ENCODE data around the gene LDLRAD4.

LDLRAD4 gene

DNA sequence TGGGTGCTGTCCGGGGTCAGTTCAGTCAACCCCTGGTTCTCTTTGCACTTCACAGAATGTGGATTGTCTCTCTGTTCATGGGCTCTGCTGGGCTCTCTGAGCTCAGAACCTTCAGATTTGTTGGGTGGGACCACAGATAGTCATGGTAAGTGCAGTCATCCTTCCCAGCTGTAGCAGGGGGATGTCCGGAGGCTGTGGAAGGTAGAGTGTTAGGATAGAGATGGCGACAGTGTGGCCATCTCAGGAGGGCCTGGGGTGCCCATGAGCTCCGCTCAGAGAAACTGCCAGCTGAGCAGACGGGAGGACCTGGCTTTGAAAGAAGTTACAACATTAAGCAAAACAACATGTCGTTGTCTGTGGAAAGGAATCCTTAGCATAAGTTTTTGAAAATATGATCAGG is 358.0 kb downstream of the LDLRAD4 start:
- Histone ChIP-seq H3K4me3 (ENCODE audit: insufficient read depth, low read length, poor library complexity, severe bottlenecking) (peak overlapping the region; percentile 6), H3K36me3 (ENCODE audit: low read length) (no peaks in the 10 kb centered on the region), H3K9me2 (replicated peaks; ENCODE audit: insufficient read depth, low read length) (no peaks in the 10 kb centered on the region), H3K9me3 (ENCODE audit: insufficient read depth, low read length) (no peaks in the 10 kb centered on the region), H3K9ac (ENCODE audit: low read length) (peak overlapping the region; percentile 19; the same call in 1 of the 2 replicates), H3K79me2 (ENCODE audit: insufficient read depth, low read length) (no peaks in the 10 kb centered on the region), H3K27me3 (ENCODE audit: low read length) (no peaks in the 10 kb centered on the region), H4K20me1 (ENCODE audit: low read depth, low read length) (no peaks in the 10 kb centered on the region), H3F3A (ENCODE audit: insufficient read depth) (peaks cover 16% of the 10 kb centered on the region), H3K4me2 (ENCODE audit: low read depth, low read length, poor library complexity, severe bottlenecking) (peak overlapping the region; percentile 60), H3K27ac (ENCODE audit: low read depth, low read length) (peak overlapping the region; percentile 80), H2AFZ (ENCODE audit: low read depth, low read length, severe bottlenecking) (no peak overlapping the region)
- TF ChIP-seq, protein P1, sequence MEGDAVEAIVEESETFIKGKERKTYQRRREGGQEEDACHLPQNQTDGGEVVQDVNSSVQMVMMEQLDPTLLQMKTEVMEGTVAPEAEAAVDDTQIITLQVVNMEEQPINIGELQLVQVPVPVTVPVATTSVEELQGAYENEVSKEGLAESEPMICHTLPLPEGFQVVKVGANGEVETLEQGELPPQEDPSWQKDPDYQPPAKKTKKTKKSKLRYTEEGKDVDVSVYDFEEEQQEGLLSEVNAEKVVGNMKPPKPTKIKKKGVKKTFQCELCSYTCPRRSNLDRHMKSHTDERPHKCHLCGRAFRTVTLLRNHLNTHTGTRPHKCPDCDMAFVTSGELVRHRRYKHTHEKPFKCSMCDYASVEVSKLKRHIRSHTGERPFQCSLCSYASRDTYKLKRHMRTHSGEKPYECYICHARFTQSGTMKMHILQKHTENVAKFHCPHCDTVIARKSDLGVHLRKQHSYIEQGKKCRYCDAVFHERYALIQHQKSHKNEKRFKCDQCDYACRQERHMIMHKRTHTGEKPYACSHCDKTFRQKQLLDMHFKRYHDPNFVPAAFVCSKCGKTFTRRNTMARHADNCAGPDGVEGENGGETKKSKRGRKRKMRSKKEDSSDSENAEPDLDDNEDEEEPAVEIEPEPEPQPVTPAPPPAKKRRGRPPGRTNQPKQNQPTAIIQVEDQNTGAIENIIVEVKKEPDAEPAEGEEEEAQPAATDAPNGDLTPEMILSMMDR (IDR thresholded peaks at IDR 0.05; ENCODE audit: insufficient read depth, low read length, poor library complexity, severe bottlenecking), result no peak
- TF ChIP-seq EZH2phosphoT487 (conservative IDR thresholded peaks at IDR 0.05; ENCODE audit: low read length), result no peak

DNA sequence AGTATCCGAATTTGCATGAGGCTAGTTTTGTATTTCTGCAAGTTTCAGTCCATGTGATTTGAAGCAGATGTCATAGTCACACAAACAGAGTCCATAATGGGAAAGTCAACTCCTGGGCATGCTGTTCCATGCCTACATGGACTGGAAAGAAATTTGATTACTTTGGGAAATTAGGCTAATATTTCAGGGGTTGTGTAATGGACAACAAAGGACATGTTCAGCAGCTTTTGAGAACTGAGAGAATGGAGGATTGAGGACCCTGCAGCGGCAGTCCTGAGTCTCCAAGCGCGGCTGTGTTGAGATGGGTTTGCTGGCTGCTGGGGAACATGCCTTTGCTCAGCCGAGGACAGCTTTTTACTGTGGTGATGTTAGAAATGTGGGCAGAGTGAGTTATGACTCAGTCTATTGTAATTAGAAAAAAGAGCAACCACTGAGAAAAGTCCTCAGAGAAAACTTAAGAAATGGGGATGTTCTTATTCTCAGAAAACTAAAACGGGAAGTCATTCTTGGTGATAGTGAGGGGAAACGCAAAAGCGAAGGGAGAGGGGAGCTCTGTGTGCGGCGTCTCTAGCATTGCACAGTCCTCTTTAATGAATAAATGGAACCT is 358.6 kb downstream of the LDLRAD4 start:
- Histone ChIP-seq H2AFZ (ENCODE audit: low read depth, low read length, severe bottlenecking) (no peak overlapping the region), H3K79me2 (ENCODE audit: insufficient read depth, low read length) (no peaks in the 10 kb centered on the region), H3K36me3 (ENCODE audit: low read length) (no peaks in the 10 kb centered on the region), H3K27ac (ENCODE audit: low read depth, low read length) (peak overlapping the region; percentile 80), H3K9me3 (ENCODE audit: insufficient read depth, low read length) (no peaks in the 10 kb centered on the region), H3F3A (ENCODE audit: insufficient read depth) (peaks cover 16% of the 10 kb centered on the region), H3K9me2 (replicated peaks; ENCODE audit: insufficient read depth, low read length) (no peaks in the 10 kb centered on the region), H3K9ac (ENCODE audit: low read length) (peak overlapping the region; percentile 33), H4K20me1 (ENCODE audit: low read depth, low read length) (no peaks in the 10 kb centered on the region), H3K4me2 (ENCODE audit: low read depth, low read length, poor library complexity, severe bottlenecking) (peak overlapping the region; percentile 60), H3K27me3 (ENCODE audit: low read length) (no peaks in the 10 kb centered on the region), H3K4me3 (ENCODE audit: insufficient read depth, low read length, poor library complexity, severe bottlenecking) (peak overlapping the region; percentile 34)
- TF ChIP-seq, protein P1 (IDR thresholded peaks at IDR 0.05; ENCODE audit: insufficient read depth, low read length, poor library complexity, severe bottlenecking), result no peak
- no peak for TF ChIP-seq EZH2phosphoT487 (conservative IDR thresholded peaks at IDR 0.05; ENCODE audit: low read length)

DNA sequence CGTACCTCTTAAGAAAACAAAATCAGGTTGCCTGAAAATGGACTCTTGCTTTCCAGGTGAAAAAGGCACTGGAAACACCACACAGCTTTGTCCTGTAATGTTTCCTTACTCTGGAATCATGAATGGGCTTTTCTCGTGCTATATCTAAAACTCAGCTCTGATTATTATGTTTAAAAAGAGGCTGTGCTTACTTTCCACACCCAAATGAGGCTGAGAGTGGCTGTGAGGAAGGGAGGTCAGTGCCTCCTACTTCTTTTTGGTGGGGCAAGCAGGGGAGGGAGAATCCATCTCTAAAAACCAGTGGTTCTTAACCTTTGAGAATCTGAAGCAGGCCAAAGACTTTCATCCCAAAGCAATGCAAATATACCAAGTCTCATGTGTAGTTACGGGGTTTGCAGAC is 359.2 kb downstream of the LDLRAD4 start:
- H3K4me2 ChIP-seq (ENCODE audit: low read depth, low read length, poor library complexity, severe bottlenecking), result peak overlapping the region; percentile 60
- H2AFZ ChIP-seq (ENCODE audit: low read depth, low read length, severe bottlenecking), result no peak overlapping the region
- peaks cover 16% of the 10 kb centered on the region for H3F3A ChIP-seq (ENCODE audit: insufficient read depth)
- H3K9ac ChIP-seq (ENCODE audit: low read length), result peak overlapping the region; percentile 33
- no peaks in the 10 kb centered on the region for H3K9me2 ChIP-seq (replicated peaks; ENCODE audit: insufficient read depth, low read length)
- H3K27me3 ChIP-seq (ENCODE audit: low read length), result no peaks in the 10 kb centered on the region
- no peaks in the 10 kb centered on the region for H3K79me2 ChIP-seq (ENCODE audit: insufficient read depth, low read length)
- TF ChIP-seq, protein P1 (IDR thresholded peaks at IDR 0.05; ENCODE audit: insufficient read depth, low read length, poor library complexity, severe bottlenecking), result no peak
- TF ChIP-seq EZH2phosphoT487 (conservative IDR thresholded peaks at IDR 0.05; ENCODE audit: low read length), result no peak
- no peaks in the 10 kb centered on the region for H3K9me3 ChIP-seq (ENCODE audit: insufficient read depth, low read length)
- H3K36me3 ChIP-seq (ENCODE audit: low read length), result no peaks in the 10 kb centered on the region
- peak overlapping the region; percentile 80 for H3K27ac ChIP-seq (ENCODE audit: low read depth, low read length)
- peak overlapping the region; percentile 34 for H3K4me3 ChIP-seq (ENCODE audit: insufficient read depth, low read length, poor library complexity, severe bottlenecking)
- no peaks in the 10 kb centered on the region for H4K20me1 ChIP-seq (ENCODE audit: low read depth, low read length)

All from SU-DHL-6 (cell line).